PC-9 (cell line): ENCODE measurements around the gene CCNF. TPM values are rescaled to one million over a fixed set of nuclear protein-coding genes. Genes with fewer than 3 reads are reported as not detected.

Experiments used
- Bru-seq: library from RNA; stranded (reverse); fragments of 400-500 nt; gene quantifications from one replicate; lab custom pipeline; 2021; lab: Mats Ljungman, UMichigan
- BruChase-seq, 2 experiments: library from RNA; stranded (reverse); fragments of 400-500 nt; gene quantifications; one replicate each; lab custom pipeline; 2021; lab: Mats Ljungman, UMichigan
- BruUV-seq: library from RNA; stranded (reverse); fragments of 400-500 nt; replicated peaks from 2 replicates; lab custom pipeline; 2021; lab: Mats Ljungman, UMichigan
- CTCF ChIA-PET: fragments of 300-600 bp; sonication (Branson Sonifier 250); formaldehyde crosslinking; loops from one replicate; lab custom pipeline; 2022; ENCODE audit warnings: antibody characterized with exemption; lab: Charles Lee
- POLR2A ChIA-PET: fragments of 300-600 bp; sonication (Branson Sonifier 250); formaldehyde crosslinking; loops from one replicate; lab custom pipeline; 2022; ENCODE audit warnings: antibody characterized with exemption; ENCODE audit not compliant: unreplicated experiment; lab: Charles Lee
- DNase-seq, 2 experiments: peaks; one replicate each; pipeline versions ENCODE4 v3.0.0 to v3.0.0-alpha.2; 2015 to 2022; ENCODE audit warnings: mixed read lengths in 1 of 2
- H2AFZ ChIP-seq: fragments of 200-600 bp; sonication (generic); 2 replicates; pipeline ENCODE4 v1.8.1; 2017; ENCODE audit warnings: antibody characterized with exemption
- H3F3A ChIP-seq: fragments of 200-600 bp; sonication (generic); 2 replicates; pipeline ENCODE4 v1.8.1; 2017; ENCODE audit warnings: antibody characterized with exemption, mild to moderate bottlenecking, low read depth; ENCODE audit not compliant: insufficient read depth
- H3K27ac ChIP-seq: fragments of 200-600 bp; sonication (generic); 2 replicates; pipeline ENCODE4 v1.6.1; 2016; ENCODE audit warnings: mixed run types
- H3K27me3 ChIP-seq: fragments of 200-600 bp; sonication (generic); 2 replicates; pipeline ENCODE4 v1.6.1; 2016; ENCODE audit warnings: low read depth, mixed run types; ENCODE audit not compliant: insufficient read depth
- H3K36me3 ChIP-seq: fragments of 200-600 bp; sonication (generic); 2 replicates; pipeline ENCODE4 v1.6.1; 2016; ENCODE audit warnings: low read depth, mixed run types
- H3K4me1 ChIP-seq: fragments of 200-600 bp; sonication (generic); replicated peaks from 2 replicates; pipeline ENCODE4 v1.6.1; 2016; ENCODE audit warnings: mixed run types; ENCODE audit not compliant: insufficient read depth
- H3K4me2 ChIP-seq: fragments of 200-600 bp; sonication (generic); 2 replicates; pipeline ENCODE4 v1.6.1; 2017; ENCODE audit warnings: mixed run types
- H3K4me3 ChIP-seq: fragments of 200-600 bp; sonication (generic); 2 replicates; pipeline ENCODE4 v1.6.1; 2016; ENCODE audit warnings: mixed run types
- H3K79me2 ChIP-seq: fragments of 200-600 bp; sonication (generic); 2 replicates; pipeline ENCODE4 v1.6.1; 2017; ENCODE audit warnings: low read depth, mixed run types
- H3K9me2 ChIP-seq: fragments of 200-600 bp; sonication (generic); 2 replicates; pipeline ENCODE4 v1.8.1; 2017; ENCODE audit warnings: mild to moderate bottlenecking; ENCODE audit not compliant: insufficient read depth
- H3K9me3 ChIP-seq: fragments of 200-600 bp; sonication (generic); 2 replicates; pipeline ENCODE4 v1.8.1; 2016; ENCODE audit warnings: low read depth; ENCODE audit not compliant: insufficient read depth
- H4K20me1 ChIP-seq: fragments of 200-600 bp; sonication (generic); 2 replicates; pipeline ENCODE4 v1.8.1; 2017; ENCODE audit not compliant: insufficient read depth
- EZH2 ChIP-seq: fragments of 200-600 bp; sonication (generic); IDR thresholded peaks from 2 replicates; pipeline ENCODE4 v1.8.0; 2017; ENCODE audit warnings: antibody characterized with exemption, low read depth
- intact Hi-C: fragments of 100-400 bp; cut with micrococcal nuclease; formaldehyde crosslinking; loops from one replicate; pipeline ENCODE4 v1.10.0; 2022; ENCODE audit not compliant: unreplicated experiment
- long read RNA-seq: library from polyadenylated mRNA; stranded (forward); transcript quantifications from one replicate; pipeline ENCODE4 v2.0.0, GENCODE V29; 2022
- total RNA-seq: library from RNA; stranded (reverse); gene quantifications from 2 replicates; pipeline ENCODE4 v1.2.3, GENCODE V29; 2021
- TF ChIP-seq, protein P1 (sequence below): fragments of 200-600 bp; sonication (generic); conservative IDR thresholded peaks from 2 replicates; pipeline ENCODE4 v1.6.1; 2017; ENCODE audit warnings: mixed run types, antibody characterized with exemption, mild to moderate bottlenecking, moderate library complexity

CCNF gene, protein sequence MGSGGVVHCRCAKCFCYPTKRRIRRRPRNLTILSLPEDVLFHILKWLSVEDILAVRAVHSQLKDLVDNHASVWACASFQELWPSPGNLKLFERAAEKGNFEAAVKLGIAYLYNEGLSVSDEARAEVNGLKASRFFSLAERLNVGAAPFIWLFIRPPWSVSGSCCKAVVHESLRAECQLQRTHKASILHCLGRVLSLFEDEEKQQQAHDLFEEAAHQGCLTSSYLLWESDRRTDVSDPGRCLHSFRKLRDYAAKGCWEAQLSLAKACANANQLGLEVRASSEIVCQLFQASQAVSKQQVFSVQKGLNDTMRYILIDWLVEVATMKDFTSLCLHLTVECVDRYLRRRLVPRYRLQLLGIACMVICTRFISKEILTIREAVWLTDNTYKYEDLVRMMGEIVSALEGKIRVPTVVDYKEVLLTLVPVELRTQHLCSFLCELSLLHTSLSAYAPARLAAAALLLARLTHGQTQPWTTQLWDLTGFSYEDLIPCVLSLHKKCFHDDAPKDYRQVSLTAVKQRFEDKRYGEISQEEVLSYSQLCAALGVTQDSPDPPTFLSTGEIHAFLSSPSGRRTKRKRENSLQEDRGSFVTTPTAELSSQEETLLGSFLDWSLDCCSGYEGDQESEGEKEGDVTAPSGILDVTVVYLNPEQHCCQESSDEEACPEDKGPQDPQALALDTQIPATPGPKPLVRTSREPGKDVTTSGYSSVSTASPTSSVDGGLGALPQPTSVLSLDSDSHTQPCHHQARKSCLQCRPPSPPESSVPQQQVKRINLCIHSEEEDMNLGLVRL
- total RNA-seq (53.4 and 69.0 TPM in 2 replicates), Bru-seq, nascent RNA (percentile 81 among the genes with signal in this experiment), BruChase-seq, experiment 1, labeled RNA remaining after a 2-hour chase (percentile 76 among the genes with signal in this experiment), BruChase-seq, experiment 2, labeled RNA remaining after a 6-hour chase (percentile 90 among the genes with signal in this experiment)
- long read RNA-seq, full-length matches to known transcripts, result 42 of 130 reads
- long read RNA-seq, partial matches to known transcripts, result 72 of 130 reads
- long read RNA-seq, other reads (novel, unspliced or antisense), result 16 of 130 reads

DNA sequence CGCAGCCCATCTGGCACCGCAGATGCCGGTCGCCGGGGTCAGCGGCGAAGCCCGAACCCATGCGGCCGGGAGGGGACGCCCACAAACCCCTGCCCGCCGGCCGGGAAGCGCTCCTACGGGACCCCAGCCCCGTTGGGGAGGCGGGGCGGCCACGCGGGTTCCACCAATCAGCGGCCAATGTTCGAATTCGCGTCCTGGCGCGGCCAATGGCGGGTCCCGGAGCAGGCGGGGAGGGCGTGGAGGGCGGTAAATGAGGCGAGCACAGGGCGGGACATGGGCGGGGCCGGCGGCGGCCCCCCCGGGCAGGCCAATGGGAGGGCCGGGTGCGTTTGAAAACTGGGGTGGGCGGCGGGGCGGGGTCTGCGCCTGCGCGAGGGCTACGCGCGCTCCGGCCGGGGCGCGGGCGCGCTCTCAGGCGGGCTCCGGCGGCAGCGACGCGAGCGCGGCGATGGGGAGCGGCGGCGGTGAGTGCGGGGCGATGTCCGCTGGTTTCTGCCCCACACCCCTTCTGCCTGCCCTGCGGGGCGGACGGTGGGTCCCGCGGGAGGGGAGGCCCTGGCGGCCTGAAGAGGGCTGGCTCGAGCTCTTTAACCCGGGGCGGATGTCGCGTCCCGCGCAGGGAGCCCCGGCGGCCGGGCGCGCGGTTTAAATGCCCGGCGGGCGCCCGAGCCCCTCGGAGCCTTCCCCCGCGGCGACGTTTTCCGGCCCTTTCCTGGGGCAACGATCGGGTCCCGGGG, at the start of gene CCNF:
TSS of gene CCNF (plus strand) at position 414 of the 737 bp plus-strand sequence. CDS start at position 449, 35 bp downstream.
- peak; percentile 80 to 98 for DNase-seq
- no peaks in the 10 kb centered on the region; the same call in 1 of the 2 replicates for H3K36me3 ChIP-seq
- POLR2A ChIA-PET, result interaction anchor here (0.6 kb wide), 1 partner anchor 177 kb away, joined by 3 read pairs; no protein-coding TSS in a partner anchor

GRCh38 chr16:2383501-2383900, 45.7 kb upstream of the CCNF start:
- Histone ChIP-seq H3K9me3 (no peaks in the 10 kb centered on the region), H3K27ac (no peak overlapping the region), H3K27me3 (no peaks in the 10 kb centered on the region), H2AFZ (no peak overlapping the region), H3K79me2 (no peaks in the 10 kb centered on the region), H3K4me3 (no peak overlapping the region), H3K4me1 (no peaks in the 10 kb centered on the region), H3K36me3 (no peaks in the 10 kb centered on the region), H3K4me2 (no peak overlapping the region), H4K20me1 (no peaks in the 10 kb centered on the region), H3K9me2 (no peaks in the 10 kb centered on the region), H3F3A (no peaks in the 10 kb centered on the region)
- no peak for DNase-seq
- CTCF ChIA-PET, result no interaction called here
- intact Hi-C loops, result no loop called here
- POLR2A ChIA-PET, result no interaction called here
- no TSS peak for BruUV-seq
- TF ChIP-seq EZH2, result no peak
- TF ChIP-seq, protein P1, sequence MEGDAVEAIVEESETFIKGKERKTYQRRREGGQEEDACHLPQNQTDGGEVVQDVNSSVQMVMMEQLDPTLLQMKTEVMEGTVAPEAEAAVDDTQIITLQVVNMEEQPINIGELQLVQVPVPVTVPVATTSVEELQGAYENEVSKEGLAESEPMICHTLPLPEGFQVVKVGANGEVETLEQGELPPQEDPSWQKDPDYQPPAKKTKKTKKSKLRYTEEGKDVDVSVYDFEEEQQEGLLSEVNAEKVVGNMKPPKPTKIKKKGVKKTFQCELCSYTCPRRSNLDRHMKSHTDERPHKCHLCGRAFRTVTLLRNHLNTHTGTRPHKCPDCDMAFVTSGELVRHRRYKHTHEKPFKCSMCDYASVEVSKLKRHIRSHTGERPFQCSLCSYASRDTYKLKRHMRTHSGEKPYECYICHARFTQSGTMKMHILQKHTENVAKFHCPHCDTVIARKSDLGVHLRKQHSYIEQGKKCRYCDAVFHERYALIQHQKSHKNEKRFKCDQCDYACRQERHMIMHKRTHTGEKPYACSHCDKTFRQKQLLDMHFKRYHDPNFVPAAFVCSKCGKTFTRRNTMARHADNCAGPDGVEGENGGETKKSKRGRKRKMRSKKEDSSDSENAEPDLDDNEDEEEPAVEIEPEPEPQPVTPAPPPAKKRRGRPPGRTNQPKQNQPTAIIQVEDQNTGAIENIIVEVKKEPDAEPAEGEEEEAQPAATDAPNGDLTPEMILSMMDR, result no peak

More for the DNA sequence above, at the start of gene CCNF:
- no peaks in the 10 kb centered on the region for H3K27me3 ChIP-seq
- CTCF ChIA-PET, result interaction anchor here (0.6 to 0.9 kb wide), 3 partner anchors 29 to 288 kb away, joined by 3 read pairs; no protein-coding TSS in a partner anchor
- no peak within 1 kb of the TSS for H3K27ac ChIP-seq
- H3K9me2 ChIP-seq, result no peaks in the 10 kb centered on the region
- H3F3A ChIP-seq, result peaks cover 20% of the 10 kb centered on the region; the same call in 1 of the 2 replicates
- H2AFZ ChIP-seq, result peak within 1 kb of the TSS; percentile 91
- BruUV-seq, result no TSS peak
- H3K79me2 ChIP-seq, result peaks cover 40% of the 10 kb centered on the region
- H3K4me1 ChIP-seq, result peaks cover 40% of the 10 kb centered on the region
- no peak for TF ChIP-seq EZH2
- TF ChIP-seq, protein P1, result no peak
- no peaks in the 10 kb centered on the region; the same call in 1 of the 2 replicates for H4K20me1 ChIP-seq
- peak within 1 kb of the TSS; percentile 87 for H3K4me2 ChIP-seq
- H3K9me3 ChIP-seq, result no peaks in the 10 kb centered on the region
- intact Hi-C loops, result loop anchor here (2.0 to 5.0 kb wide), 3 partner anchors 73 to 160 kb away; partner anchors contain the start of genes ABCA3 and RNPS1
- peak within 1 kb of the TSS; percentile 99 for H3K4me3 ChIP-seq
